Muscle layer of duodenum (tissue), 2 donors: ENCODE measurements around the gene QRICH1.

Source experiments
- H3K27ac ChIP-seq: one replicate; pipeline ENCODE4 v1.7.0; 2013; ENCODE audit warnings: mild to moderate bottlenecking, low read length
- H3K27me3 ChIP-seq: one replicate; pipeline ENCODE4 v1.7.0; 2013; ENCODE audit warnings: low read depth, mild to moderate bottlenecking, control low read depth, low read length
- H3K36me3 ChIP-seq, 2 donors: one replicate each; pipeline ENCODE4 v1.7.0; 2013; ENCODE audit warnings: low read length in 2 of 2, control low read depth in 1 of 2, mild to moderate bottlenecking in 1 of 2; ENCODE audit not compliant: insufficient read depth in 2 of 2, control insufficient read depth in 1 of 2
- H3K4me1 ChIP-seq, 2 donors: one replicate each; pipeline ENCODE4 v1.7.0; 2013; ENCODE audit warnings: low read length in 2 of 2, mild to moderate bottlenecking in 2 of 2, control low read depth in 1 of 2, moderate library complexity in 1 of 2; ENCODE audit not compliant: insufficient read depth in 2 of 2, control insufficient read depth in 1 of 2
- H3K4me3 ChIP-seq, 2 donors: one replicate each; pipeline ENCODE4 v1.7.0; 2013; ENCODE audit warnings: low read length in 2 of 2, low read depth in 1 of 2, mild to moderate bottlenecking in 1 of 2
- H3K9me3 ChIP-seq, 2 donors: one replicate each; pipeline ENCODE4 v1.7.0; 2013; ENCODE audit warnings: low read length in 2 of 2, control low read depth in 1 of 2, mild to moderate bottlenecking in 1 of 2; ENCODE audit not compliant: control insufficient read depth in 1 of 2
- donor health status: healthy.

The QRICH1 gene

DNA sequence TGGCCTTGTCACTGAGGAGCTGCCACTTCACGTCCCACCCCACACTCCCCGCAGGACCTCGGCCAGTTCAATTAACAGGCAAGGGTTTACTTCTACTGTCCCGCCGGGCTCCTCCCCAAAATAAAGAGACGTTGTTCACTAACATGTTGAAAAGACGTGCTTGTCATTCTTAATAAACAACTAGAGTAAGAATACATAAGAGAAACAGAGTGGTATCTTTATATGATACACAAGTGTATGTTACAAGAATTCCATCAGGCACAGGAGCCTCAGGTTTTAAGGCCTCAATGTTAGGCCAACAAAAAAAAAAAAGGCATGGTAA, 64.3 kb downstream of the QRICH1 start:
- peak overlapping the region; percentile 92 for H3K27ac ChIP-seq
- peaks cover 50 to 56% of the 10 kb centered on the region in 2 donors for H3K36me3 ChIP-seq
- H3K4me3 ChIP-seq: peak overlapping the region; percentile 71 to 78
- H3K27me3 ChIP-seq: no peaks in the 10 kb centered on the region
- no peaks in the 10 kb centered on the region for H3K9me3 ChIP-seq
- peaks cover 12 to 14% of the 10 kb centered on the region in 2 donors for H3K4me1 ChIP-seq

GRCh38 chr3:49028673-49029562, 65.0 kb downstream of the QRICH1 start, which contains the start of gene IMPDH2:
IMPDH2 (minus strand) TSS chr3:49029398; CDS start chr3:49029350, 48 bp downstream.
- no peaks in the 10 kb centered on the region for H3K9me3 ChIP-seq
- H3K4me1 ChIP-seq: peaks cover 12 to 14% of the 10 kb centered on the region in 2 donors
- H3K36me3 ChIP-seq: peaks cover 54 to 58% of the 10 kb centered on the region in 2 donors
- H3K27ac ChIP-seq: peak within 1 kb of the TSS; percentile 92
- H3K4me3 ChIP-seq: peak within 1 kb of the TSS; percentile 71 to 78
- no peaks in the 10 kb centered on the region for H3K27me3 ChIP-seq

DNA sequence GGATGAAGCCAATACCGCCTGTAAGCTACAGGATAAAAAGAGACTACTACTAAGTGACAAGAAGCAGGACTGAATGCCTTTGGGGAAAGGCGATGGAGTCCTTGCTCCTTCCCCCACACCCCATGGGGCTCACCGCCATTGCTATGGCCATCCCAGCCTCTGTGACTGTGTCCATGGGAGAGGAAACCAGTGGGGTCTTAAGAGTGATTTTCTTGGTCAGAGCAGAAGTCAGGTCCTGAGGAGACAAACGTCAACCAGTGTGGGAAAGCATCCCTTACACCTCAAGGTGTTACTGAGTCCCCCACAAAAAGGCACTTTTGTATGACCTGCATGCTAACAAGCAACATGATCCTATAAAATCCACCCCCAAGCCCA, 65.6 kb downstream of the QRICH1 start:
- H3K27me3 ChIP-seq: no peaks in the 10 kb centered on the region
- H3K9me3 ChIP-seq: no peaks in the 10 kb centered on the region
- peak overlapping the region; percentile 71 to 78 for H3K4me3 ChIP-seq
- peaks cover 56 to 61% of the 10 kb centered on the region in 2 donors for H3K36me3 ChIP-seq
- peaks cover 12 to 20% of the 10 kb centered on the region in 2 donors for H3K4me1 ChIP-seq
- H3K27ac ChIP-seq: peak overlapping the region; percentile 92

DNA sequence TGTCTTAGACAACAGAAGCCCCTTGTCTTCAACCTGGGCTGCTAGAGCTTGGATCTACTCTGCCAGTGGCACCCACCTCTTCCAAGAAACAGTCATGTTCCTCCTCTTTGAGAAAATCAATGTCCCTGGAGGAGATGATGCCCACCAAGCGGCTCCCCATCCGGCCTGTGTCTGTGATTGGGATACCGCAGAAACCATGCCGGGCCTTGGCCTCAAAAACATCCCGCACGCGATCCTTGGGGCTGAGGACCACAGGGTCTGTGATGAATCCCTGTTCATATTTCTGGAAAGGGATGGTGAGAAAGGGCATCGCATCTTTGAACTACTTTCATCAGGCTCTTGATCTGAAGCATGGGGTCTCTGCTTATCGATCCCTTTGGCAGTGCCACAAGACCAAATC, 66.2 kb downstream of the QRICH1 start:
- H3K4me1 ChIP-seq: peaks cover 18 to 22% of the 10 kb centered on the region in 2 donors
- no peak overlapping the region for H3K27ac ChIP-seq
- no peaks in the 10 kb centered on the region for H3K27me3 ChIP-seq
- H3K9me3 ChIP-seq: no peaks in the 10 kb centered on the region
- H3K4me3 ChIP-seq: no peak overlapping the region
- H3K36me3 ChIP-seq: peaks cover 53 to 56% of the 10 kb centered on the region in 2 donors

DNA sequence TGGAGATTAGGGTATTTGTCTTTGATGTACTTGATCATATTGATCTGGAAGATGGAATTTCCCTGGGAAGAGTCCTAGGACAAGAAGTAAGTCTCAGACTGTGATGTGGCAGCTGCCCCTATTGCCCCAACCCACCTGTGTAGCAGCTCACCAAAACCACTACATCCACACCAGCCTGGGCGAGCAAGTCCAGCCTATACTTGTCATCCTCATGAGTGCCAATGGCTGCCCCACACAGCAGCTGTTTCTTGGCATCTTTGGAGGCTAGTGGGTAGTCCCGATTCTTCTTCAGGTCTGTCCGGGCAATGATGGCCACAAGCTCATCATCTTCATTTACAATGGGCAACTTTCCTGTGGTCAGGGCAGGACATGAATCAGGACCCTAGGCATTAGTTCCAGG, 67.3 kb downstream of the QRICH1 start:
- H3K27ac ChIP-seq: no peak overlapping the region
- peaks cover 18 to 24% of the 10 kb centered on the region in 2 donors for H3K4me1 ChIP-seq
- H3K36me3 ChIP-seq: peaks cover 42 to 45% of the 10 kb centered on the region in 2 donors
- H3K9me3 ChIP-seq: no peaks in the 10 kb centered on the region
- H3K4me3 ChIP-seq: no peak overlapping the region
- H3K27me3 ChIP-seq: no peaks in the 10 kb centered on the region

DNA sequence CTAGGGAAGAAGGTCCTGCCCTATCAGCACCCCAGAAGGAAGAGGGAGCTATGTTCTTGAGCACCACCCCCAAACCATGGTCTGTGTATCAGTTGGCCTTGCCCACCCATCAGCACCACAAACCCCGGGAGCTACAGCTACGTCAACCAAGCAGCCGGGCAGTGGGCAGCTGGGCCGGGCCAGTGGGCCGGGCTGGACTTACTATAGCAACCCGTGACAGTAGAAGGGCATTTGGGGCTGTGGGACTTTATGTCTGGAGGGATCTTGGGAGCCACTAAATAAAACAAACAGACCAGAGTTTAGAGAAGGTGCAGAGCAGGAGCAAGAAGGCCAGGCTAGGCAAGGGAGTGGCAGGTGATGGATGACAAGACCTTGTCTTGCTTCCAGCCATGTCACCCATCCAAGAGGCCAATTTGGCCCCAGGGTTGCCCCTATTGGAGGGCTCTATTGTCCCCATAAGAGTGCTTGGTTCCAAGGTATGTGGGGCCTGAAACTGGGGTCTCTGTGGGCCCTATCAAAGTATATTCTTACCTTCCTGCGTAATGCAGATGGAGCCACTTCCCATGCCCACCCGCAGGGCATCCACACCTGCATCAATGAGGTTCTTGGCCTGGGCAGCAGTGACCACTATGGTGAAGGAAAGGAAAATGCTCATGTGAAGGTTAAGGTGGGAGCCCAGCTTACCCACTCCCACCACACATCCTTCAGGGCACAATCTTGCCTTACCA, 67.9 kb downstream of the QRICH1 start:
- Histone ChIP-seq H3K27ac (no peak overlapping the region), H3K36me3 (peaks cover 37 to 41% of the 10 kb centered on the region in 2 donors), H3K4me1 (peaks cover 18 to 24% of the 10 kb centered on the region in 2 donors)

GRCh38 chr3:49025005-49025792, 68.7 kb downstream of the QRICH1 start:
- no peak overlapping the region for H3K27ac ChIP-seq
- no peak overlapping the region for H3K4me3 ChIP-seq
- no peaks in the 10 kb centered on the region for H3K27me3 ChIP-seq
- peaks cover 18 to 30% of the 10 kb centered on the region in 2 donors for H3K4me1 ChIP-seq
- no peaks in the 10 kb centered on the region for H3K9me3 ChIP-seq
- peaks cover 34 to 36% of the 10 kb centered on the region in 2 donors for H3K36me3 ChIP-seq

More for the DNA sequence above, 67.9 kb downstream of the QRICH1 start:
- no peaks in the 10 kb centered on the region for H3K9me3 ChIP-seq
- H3K4me3 ChIP-seq: no peak overlapping the region
- H3K27me3 ChIP-seq: no peaks in the 10 kb centered on the region

GRCh38 chr3:49024449-49024848, 69.4 kb downstream of the QRICH1 start:
- no peaks in the 10 kb centered on the region for H3K27me3 ChIP-seq
- H3K9me3 ChIP-seq: no peaks in the 10 kb centered on the region
- H3K4me1 ChIP-seq: peaks cover 18 to 37% of the 10 kb centered on the region in 2 donors
- H3K4me3 ChIP-seq: no peak overlapping the region
- H3K36me3 ChIP-seq: peaks cover 34 to 35% of the 10 kb centered on the region in 2 donors
- no peak overlapping the region for H3K27ac ChIP-seq

DNA sequence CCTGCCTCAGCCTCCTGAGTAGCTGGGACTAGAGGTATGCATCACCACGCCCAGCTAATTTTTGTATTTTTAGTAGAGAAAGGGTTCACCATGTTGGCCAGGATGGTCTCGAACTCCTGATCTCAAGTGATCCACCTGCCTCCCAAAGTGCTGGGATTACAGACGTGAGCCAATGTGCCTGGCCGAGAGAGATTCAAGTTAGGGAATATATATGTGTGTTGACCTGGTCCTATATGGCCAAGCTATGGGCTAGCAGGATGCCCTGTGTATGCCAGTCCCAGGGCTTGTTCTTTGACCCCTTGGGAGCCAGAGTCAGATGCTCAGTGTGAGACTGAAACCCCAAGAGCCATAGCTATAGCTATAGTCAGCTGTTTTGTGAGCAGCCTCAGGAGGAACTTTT, 70.1 kb downstream of the QRICH1 start:
- H3K36me3 ChIP-seq: peaks cover 34 to 35% of the 10 kb centered on the region in 2 donors
- no peaks in the 10 kb centered on the region for H3K27me3 ChIP-seq
- H3K27ac ChIP-seq: no peak overlapping the region
- H3K4me3 ChIP-seq: no peak overlapping the region
- H3K4me1 ChIP-seq: peaks cover 17 to 41% of the 10 kb centered on the region in 2 donors
- H3K9me3 ChIP-seq: no peaks in the 10 kb centered on the region

DNA sequence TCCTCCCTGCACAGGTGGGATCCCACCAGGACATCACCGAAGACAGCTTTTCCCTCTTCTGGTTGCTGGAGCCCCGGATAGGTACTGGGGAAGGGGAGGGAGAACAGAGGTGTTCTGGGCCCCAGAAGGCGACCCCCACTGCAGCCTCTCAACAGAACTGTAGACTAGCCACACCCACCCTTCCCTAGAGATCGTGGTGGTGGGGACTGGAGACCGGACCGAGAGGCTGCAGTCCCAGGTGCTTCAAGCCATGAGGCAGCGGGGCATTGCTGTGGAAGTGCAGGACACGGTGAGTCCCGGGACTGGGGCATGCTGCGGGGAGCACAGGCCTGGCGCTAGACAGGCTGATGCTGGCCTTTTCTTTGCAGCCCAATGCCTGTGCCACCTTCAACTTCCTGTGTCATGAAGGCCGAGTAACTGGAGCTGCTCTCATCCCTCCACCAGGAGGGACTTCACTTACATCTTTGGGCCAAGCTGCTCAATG, 71.1 kb downstream of the QRICH1 start:
- Histone ChIP-seq H3K4me1 (peaks cover 7 to 35% of the 10 kb centered on the region in 2 donors), H3K4me3 (peak overlapping the region; percentile 90 to 92), H3K27ac (peak overlapping the region; percentile 94), H3K36me3 (peaks cover 34 to 35% of the 10 kb centered on the region in 2 donors), H3K27me3 (no peaks in the 10 kb centered on the region), H3K9me3 (no peaks in the 10 kb centered on the region)
